Measurements from ENCODE around the gene HIRA.

DNA sequence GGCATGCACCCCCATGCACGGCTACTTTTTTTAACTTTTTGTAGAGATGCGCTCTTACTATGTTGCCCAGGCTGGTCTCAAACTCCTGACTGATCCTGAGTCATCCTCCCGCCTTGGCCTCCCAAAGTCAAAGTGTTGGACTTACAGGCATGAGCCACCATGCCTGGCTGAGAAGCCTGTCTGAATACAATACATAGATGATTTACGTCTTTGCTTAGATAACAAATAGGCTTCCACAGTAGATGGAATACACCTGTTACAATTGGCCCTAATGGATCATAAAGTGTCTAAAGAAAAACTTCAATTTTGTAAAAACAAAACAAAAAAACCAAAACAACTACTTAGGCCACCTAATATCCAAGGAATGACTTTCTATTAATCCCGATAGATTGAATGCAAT is 127.0 kb downstream of the HIRA start:
- TF ChIP-seq, protein P1, sequence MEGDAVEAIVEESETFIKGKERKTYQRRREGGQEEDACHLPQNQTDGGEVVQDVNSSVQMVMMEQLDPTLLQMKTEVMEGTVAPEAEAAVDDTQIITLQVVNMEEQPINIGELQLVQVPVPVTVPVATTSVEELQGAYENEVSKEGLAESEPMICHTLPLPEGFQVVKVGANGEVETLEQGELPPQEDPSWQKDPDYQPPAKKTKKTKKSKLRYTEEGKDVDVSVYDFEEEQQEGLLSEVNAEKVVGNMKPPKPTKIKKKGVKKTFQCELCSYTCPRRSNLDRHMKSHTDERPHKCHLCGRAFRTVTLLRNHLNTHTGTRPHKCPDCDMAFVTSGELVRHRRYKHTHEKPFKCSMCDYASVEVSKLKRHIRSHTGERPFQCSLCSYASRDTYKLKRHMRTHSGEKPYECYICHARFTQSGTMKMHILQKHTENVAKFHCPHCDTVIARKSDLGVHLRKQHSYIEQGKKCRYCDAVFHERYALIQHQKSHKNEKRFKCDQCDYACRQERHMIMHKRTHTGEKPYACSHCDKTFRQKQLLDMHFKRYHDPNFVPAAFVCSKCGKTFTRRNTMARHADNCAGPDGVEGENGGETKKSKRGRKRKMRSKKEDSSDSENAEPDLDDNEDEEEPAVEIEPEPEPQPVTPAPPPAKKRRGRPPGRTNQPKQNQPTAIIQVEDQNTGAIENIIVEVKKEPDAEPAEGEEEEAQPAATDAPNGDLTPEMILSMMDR (conservative IDR thresholded peaks at IDR 0.05; ENCODE audit: low read length), result no peak
- no peak for TF ChIP-seq EZH2phosphoT487 (IDR thresholded peaks at IDR 0.05; ENCODE audit: borderline replicate concordance, low read depth, low read length)

Measured in OCI-LY7 (cell line).